K562 (cell line): ENCODE results near the gene OR13C8.
"Not testable (repeated sequence)": the region's sequence is repeated elsewhere in the genome, so short reads cannot be mapped to it uniquely, and the experiment has no call there.

Experiments
- ATF2 ChIP-seq: sonication (generic); formaldehyde crosslinking; IDR thresholded peaks from 2 replicates; pipeline ENCODE4 v1.8.1; 2022; ENCODE audit warnings: missing genetic modification reagents
- CEBPZ ChIP-seq: fragments of 150-350 bp; IDR thresholded peaks from 2 replicates; pipeline ENCODE4 v1.6.1; 2014; ENCODE audit warnings: low read depth, mild to moderate bottlenecking, low read length, borderline replicate concordance
- CREBBP ChIP-seq: IDR thresholded peaks from one replicate; pipeline ENCODE4 v1.6.1; 2012; ENCODE audit warnings: low read depth, mild to moderate bottlenecking, control low read depth, inconsistent platforms, low read length
- HDAC3 ChIP-seq: fragments of 450-650 bp; IDR thresholded peaks from 2 replicates; pipeline ENCODE4 v1.6.1; 2018; ENCODE audit warnings: borderline replicate concordance, mild to moderate bottlenecking, moderate library complexity; ENCODE audit not compliant: partially characterized antibody
- ZNF12 ChIP-seq: sonication (generic); formaldehyde crosslinking; IDR thresholded peaks from 2 replicates; pipeline ENCODE4 v1.4.0; 2020; ENCODE audit warnings: mild to moderate bottlenecking, missing genetic modification reagents
- ZNF431 ChIP-seq: sonication (generic); formaldehyde crosslinking; IDR thresholded peaks from 2 replicates; pipeline ENCODE4 v1.8.0; 2022; ENCODE audit warnings: mild to moderate bottlenecking, missing genetic modification reagents

GRCh38 chr9:104598749-104599148 is 29.8 kb downstream of the OR13C8 start:
- TF ChIP-seq ATF2 (CRISPR knock-in tag); ZNF12 (CRISPR knock-in tag); CREBBP; ZNF431 (CRISPR knock-in tag); HDAC3; CEBPZ: not testable (repeated sequence)
